Endometrium (tissue), 2 donors: ENCODE measurements around the gene DUSP3.

ENCODE experiments used
- FAIRE-seq: peaks from 2 replicates; lab custom pipeline; 2012; peaks lifted over from hg19 to GRCh38; lab: Jason Lieb, UNC
- donor health status: control.
- donor health status: control.

DUSP3 gene

GRCh38 chr17:43778337-43779144, at the start of gene DUSP3:
Gene DUSP3 (minus strand): TSS chr17:43778977. CDS start chr17:43778924, 53 bp downstream.
- FAIRE-seq: no peak

DNA sequence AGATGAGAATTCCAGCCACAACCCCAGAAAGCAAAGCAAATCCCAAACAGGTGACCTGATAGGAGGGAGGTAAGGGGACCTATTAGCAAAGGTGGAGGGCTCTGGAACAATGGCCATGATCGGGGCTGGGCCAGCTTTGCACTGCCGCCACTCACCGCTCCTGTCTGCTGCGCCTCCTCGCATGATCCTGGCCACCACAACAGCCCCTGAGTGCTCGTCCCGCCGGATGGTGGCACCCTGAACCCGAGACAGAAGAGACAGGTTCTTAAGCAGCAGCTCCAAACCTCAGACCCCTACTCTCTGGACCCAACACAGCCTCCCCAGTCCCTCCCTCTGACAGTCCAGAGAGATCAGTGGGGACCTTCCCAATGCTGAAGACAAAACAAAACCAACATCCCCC, 48.8 kb upstream of the DUSP3 start:
- FAIRE-seq: no peak

DNA sequence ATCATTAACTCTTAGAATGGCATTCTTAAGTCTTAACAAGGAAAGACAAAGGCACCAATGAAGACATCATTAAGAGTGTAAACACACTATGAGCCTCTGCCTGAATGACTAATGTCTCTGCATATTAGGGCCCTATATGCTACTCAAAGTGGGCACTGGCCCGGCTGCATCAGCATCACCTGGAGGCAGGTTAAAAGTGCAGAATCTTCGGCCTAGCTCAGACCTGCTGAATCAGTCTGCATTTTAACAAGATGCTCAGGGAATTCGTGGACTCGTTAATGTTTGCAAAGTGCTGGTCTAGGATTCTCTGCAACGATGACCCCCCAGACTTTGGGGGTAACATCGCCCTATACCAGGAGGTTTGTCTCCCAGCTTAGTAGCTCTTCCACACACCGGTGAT, 47.4 kb upstream of the DUSP3 start:
- FAIRE-seq: no peak

GRCh38 chr17:43825567-43825966, 46.8 kb upstream of the DUSP3 start:
- no peak for FAIRE-seq

DNA sequence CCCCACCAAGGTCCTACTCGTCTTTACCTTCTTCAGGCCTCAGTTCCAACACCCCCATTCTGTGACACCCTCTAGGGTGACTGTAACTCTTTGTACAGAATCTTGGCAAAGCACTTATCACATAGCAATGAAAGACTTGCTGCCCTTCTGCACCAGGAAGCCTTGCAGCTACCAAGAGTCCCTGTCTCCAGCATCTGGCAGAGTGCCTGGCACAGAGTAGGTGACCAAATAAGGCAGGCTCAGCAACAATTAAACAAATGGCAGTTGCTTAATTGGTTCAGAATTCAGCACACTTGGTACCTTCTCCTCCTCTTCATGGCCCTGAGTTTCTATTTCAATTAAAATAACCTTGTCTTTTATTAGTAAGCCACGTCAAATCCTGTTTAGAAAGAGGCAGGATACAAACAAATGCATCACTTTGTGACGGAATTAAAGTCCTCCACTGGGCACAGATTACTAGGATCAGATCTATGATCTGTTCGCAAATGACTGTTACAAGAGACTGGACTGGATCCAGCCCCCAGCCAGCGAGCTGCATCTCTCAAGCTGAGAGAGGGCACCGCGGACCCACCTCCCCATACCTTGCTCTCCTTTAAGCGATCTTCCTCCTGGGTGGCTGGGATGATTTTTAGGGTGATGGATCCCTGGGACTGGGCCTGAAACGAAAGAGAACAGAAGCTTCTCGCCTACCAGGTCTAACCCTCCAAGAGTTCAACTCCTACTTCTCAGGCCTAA, 44.7 kb upstream of the DUSP3 start:
- FAIRE-seq: no peak

DNA sequence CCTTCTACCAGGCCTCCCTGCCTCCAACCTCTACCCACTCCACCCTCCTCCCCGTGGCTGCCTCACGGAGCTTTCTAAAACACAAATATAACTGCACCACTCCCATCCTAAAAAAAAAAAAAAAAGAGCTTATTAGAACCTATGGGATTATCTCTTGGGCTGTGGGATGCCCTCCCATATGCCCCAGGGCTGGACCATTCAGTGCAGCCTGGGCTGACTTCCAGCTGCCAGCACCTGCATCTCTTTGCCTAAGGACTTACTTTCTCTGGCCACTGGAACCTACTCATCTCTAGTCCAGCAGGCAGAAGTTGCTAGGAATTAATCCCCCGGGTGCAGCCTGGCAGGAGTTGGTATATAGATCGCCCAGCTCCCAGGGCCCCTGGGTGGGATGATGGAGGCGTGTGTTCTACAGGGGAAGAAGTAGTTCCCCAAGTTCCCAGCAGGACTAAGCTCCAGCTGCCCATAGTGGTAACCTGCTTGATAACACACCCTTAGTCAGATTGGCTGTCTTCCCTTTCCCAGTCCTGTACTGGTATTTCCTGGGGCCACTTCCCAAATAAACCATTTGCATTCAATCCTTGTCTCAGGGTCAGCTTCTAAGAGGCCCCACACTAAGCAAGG, 43.9 kb upstream of the DUSP3 start:
- FAIRE-seq: no peak

DNA sequence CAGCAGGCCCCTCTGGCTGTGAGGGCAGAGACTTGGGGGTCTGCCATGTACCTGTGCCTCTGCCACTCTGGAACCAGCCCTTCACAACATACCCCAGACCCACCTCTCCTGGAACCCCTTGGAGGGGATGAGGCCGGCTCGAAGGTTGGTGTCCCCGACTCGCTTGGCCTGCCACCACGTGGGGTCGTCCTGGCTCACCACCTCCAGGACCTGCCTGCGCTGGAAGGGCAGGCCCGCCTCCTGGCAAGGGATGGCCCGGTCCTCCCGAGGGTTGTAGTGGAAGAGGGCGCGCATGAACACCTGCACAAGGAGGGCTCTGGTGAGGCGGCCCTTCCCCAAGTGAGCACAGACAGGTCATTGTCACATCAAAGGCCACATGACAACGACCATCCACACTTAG, 42.0 kb upstream of the DUSP3 start:
- no peak for FAIRE-seq

- no peak for FAIRE-seq
Observed at GRCh38 chr17:43818966-43819365, 40.2 kb upstream of the DUSP3 start.

GRCh38 chr17:43817826-43818225, 39.0 kb upstream of the DUSP3 start:
- FAIRE-seq: no peak

GRCh38 chr17:43816336-43817320, 37.9 kb upstream of the DUSP3 start:
- FAIRE-seq: no peak

GRCh38 chr17:43814714-43815113, 35.9 kb upstream of the DUSP3 start:
- FAIRE-seq: no peak

DNA sequence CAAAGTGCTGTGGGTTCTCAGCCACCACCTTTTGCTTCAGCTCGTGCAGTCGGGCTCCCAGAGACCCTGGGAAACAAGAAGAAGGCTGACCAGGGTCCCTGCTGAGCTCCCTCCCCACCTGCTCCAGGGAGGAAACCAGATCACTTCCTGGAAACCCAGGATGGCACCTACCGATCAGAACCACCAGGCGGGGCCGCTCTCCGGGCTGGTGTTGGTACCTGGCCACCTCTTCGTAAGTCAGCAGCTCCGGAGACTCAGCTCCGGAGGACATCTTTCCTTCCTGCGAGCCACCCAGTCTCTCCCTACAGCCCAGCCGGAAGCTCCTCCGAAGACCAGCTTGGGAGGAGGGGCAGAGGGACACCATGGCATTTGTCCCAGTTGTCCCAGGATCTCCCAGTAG, 35.2 kb upstream of the DUSP3 start:
- FAIRE-seq: no peak

DNA sequence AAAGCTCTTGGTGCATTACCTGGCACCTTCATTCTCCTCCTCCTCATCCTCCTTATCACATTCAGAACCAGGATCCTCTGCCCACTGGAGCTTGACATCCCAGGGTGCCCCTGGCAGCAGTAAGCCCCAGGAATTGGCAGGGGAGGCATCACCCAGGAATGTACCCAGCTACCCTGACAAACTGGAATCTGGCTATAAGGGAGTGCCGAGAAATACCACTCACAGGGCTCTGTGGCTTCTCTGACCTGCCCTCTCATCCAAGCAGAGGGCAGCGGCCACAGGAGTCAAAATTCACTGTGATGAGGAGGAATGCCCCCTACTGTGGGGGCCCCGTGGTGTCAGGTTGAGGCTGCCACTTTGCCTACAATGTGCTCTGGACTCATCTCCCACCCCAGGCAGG, 34.6 kb upstream of the DUSP3 start:
- FAIRE-seq: no peak

DNA sequence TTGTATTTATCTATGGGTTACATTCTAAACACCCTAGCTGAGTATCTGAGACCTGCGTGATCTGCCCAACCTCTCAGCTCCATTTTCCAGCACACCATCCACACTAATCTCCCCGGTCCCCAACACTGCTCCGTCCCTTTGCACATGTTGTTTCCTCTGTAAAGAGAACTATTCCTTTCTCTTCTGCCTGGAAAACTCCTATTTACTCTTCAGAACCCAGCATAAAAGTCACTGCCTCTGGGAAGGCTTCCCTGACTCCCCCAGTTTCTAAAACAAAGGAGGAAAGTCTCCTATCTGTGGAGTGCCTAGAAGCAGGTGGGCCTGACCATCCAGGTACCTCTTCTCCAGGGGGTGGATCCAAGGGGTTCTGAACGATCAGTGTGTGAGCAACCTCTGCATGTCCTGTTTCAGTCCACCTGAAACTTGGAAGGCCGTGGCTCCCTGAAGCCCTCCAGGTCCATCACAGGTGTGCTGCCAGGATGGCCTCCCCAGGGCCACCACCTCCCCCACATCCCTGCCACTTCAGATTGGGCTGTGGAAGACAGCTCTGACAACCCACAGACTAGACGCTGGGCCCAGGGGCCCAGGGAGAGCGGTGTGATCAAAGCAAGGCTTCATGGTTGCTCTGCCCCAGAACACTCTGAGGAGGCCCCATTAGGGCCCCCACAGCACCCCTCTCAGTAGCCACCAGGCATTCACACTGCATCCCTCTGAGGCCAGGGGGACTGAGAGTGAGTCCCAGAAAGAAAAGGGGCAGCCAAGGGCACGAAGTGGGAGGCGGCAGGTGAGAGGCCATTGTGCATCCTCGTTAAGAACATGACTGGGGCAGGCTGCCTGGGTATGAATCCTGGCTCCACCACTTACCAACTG, 33.9 kb upstream of the DUSP3 start:
- FAIRE-seq: no peak

GRCh38 chr17:43810823-43811222, 32.0 kb upstream of the DUSP3 start:
- FAIRE-seq: no peak

- FAIRE-seq: no peak
Observed at GRCh38 chr17:43810226-43810715, 31.5 kb upstream of the DUSP3 start.

DNA sequence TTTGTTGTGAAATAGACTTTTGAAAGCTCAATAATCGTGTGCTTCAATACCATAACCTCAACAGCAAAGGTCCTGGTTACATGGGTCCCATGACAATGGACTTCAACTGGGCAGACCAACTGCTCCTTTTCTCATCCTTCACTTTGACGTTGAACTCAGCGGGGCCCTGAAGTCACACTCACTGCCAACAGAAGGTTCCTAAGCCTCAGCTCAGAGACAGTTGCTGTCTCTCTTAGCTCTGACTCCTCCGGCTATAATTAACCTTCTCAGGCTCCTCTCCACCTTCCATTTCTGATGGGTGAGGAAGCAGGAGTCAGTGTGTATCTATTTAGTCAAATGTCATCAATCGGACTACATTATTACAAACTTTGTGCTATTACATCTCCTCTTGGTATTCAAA, 30.3 kb upstream of the DUSP3 start:
- FAIRE-seq: no peak

- no peak for FAIRE-seq
Observed at GRCh38 chr17:43808076-43808475, 29.3 kb upstream of the DUSP3 start.

DNA sequence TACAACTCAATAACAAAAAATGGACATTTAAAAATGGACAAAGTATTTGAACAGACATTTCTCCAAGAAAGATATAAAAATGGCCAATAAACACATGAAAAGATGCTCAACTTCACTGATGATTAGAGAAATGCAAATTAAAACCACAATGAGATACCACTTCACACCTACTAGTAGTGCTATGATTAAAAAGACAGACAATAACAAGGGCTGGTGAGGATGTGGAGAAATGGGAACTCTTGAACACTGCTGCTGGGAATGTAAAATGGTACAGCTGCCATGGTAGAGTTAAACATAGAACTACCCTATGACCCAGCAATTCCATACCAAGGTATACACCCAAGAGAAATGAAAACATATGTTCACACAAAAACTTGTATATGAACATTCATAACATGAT, 26.3 kb upstream of the DUSP3 start:
- FAIRE-seq: no peak

DNA sequence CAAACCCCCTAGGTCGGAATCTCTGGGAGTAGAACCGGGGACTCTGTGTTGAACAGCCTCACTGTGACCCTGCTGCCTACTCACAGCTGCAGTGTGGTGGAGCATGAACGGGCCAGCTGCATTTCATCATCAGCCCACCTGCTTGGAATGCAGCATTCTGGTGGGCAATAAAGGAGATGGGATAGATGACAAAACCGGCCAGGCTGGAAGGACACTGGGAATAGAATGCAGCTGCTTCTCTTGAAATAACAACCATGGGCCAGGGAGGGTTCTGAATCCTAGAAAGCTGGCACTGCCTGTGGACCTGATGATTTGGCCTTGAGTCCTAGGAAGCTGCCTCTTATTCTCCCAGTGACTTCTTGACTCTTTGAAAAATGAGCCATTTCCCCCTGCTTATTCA, 25.0 kb upstream of the DUSP3 start:
- FAIRE-seq: no peak

GRCh38 chr17:43801844-43802243, 23.1 kb upstream of the DUSP3 start:
- FAIRE-seq: no peak
